HG03378 (cell line): ENCODE data around the gene STRIP2.
"Not testable (repeated sequence)": the region's sequence is repeated elsewhere in the genome, so short reads cannot be mapped to it uniquely, and the experiment has no call there.

Experiments
- ATAC-seq: cut with Tn5 transposase; IDR thresholded peaks from one replicate; pipeline ENCODE4 v1.9.1; 2021; ENCODE audit warnings: mild to moderate bottlenecking, moderate library complexity; ENCODE audit not compliant: unreplicated experiment

Gene STRIP2

GRCh38 chr7:129422727-129423126, 11.5 kb upstream of the STRIP2 start:
- ATAC-seq: no peak

DNA sequence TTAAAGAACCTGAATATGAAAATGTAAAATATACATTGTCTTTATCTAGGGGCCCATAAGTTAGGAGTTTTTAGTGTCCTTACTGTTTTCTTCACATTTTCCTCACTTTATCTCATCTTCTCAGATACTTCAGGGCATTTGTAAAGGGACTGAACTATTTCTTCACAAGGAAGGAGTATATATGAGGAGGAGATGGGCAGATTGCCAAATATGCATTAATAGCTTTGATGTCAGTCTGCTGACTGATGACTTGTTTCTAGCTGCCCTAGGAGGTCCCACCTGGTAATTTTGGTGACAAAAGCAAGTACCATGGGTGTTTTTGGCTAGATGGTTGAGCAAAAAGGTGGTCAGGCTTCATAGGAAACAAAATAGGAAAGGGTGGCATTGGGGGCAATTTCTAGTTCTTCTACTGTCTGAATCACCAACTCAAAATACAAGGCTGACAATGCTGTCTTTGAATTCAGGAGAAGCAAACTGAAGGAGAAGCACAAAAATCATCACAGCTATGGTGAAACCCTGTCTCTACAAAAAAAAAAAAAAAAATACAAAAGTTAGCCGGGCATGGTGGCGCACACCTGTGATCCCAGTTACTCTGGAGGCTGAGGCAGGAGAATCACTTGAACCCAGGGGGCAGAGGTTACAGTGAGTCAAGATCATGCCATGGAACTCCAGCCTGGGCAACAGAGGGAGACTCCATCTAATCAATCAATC, 10.4 kb upstream of the STRIP2 start:
- ATAC-seq: no peak

DNA sequence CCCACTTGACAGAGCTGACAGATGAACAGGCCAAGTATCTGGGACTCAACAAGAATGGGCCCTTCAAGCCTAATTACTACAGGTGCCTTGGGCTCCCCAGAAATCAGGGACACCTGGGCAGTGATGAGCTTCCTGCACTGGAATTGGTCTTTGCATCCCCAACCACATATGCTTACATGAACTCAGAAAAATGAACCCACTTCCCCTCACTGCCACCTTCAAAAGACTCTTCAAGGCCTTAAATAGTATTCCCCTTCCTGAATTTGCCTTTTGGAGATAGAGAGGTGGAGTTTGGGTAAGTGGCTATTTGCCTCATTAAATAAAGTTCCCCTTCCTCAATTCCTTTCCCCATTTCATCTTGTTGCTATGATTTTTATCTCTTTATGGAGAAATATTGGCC, 7.8 kb upstream of the STRIP2 start:
- no peak for ATAC-seq

- no peak for ATAC-seq
Measured at GRCh38 chr7:129427526-129428045, 6.6 kb upstream of the STRIP2 start.

GRCh38 chr7:129431911-129432643, 2.2 kb upstream of the STRIP2 start:
- ATAC-seq: no peak

GRCh38 chr7:129434675-129435318, 565 bp downstream of the STRIP2 start:
- ATAC-seq: no peak

DNA sequence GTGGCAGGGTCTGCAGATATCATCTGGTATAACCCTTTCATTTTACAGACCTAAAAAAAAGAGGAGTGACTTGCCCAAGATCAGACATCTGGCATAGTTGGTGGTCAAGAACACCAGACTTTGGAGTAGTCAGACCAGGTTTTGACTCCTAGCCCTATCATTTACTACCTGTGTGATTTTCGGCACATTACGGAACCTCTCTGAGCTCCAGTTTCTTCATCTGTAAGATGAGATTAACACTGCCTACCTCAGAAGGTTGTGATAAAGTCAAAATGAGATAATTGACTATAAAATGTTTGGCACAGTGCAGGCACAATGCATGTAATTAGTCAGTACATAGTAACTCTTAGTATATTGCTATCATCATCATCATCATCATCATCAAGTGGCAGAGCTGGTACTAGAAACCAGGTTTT, 1.2 kb downstream of the STRIP2 start:
- ATAC-seq: no peak

GRCh38 chr7:129436335-129436923, 2.2 kb downstream of the STRIP2 start:
- no peak for ATAC-seq

GRCh38 chr7:129437190-129437589, 3.0 kb downstream of the STRIP2 start:
- ATAC-seq: no peak

GRCh38 chr7:129438281-129438838, 4.1 kb downstream of the STRIP2 start:
- no peak for ATAC-seq

- ATAC-seq: no peak
Measured at GRCh38 chr7:129438839-129439651, 4.8 kb downstream of the STRIP2 start.

GRCh38 chr7:129439963-129440625, 5.9 kb downstream of the STRIP2 start:
- no peak for ATAC-seq

DNA sequence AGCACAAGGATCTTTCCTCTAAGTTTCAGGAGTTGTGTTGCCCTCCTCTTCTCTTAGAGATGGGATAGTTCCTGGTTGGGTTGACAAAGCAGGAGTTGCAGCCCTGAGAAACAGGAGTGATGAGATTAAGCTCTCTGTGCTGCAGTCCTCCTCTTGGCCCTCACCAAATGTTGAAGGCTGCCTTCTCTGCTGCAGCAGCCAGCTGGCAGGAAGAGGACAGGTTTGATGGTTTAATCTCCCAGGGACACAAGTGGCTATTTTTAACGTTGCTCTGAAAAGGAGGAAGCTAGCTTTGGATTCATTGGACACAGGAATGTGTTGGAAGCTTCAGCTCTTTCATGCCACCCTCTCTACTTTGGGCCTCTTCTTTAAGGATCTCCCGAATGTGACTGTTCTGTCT, 9.4 kb downstream of the STRIP2 start:
- ATAC-seq: no peak

DNA sequence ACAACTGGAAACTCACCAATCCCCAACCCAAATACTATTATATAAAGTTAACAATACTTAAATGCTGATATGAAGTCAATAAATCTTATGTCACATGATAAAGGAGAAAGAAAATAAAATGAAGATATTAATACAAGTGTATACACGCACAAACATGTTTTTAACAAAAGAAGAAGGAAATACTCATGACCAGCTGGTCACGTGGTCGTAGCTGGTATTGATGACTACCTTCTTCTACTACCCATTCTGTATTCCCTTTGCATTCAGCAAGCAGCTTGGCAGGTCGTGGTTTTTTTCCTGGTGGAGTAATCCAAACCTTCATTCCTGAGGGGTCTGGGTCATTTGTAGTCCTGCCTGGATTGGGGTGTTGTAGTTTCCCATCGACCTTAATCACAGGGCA, 10.5 kb downstream of the STRIP2 start:
- ATAC-seq: not testable (repeated sequence)

DNA sequence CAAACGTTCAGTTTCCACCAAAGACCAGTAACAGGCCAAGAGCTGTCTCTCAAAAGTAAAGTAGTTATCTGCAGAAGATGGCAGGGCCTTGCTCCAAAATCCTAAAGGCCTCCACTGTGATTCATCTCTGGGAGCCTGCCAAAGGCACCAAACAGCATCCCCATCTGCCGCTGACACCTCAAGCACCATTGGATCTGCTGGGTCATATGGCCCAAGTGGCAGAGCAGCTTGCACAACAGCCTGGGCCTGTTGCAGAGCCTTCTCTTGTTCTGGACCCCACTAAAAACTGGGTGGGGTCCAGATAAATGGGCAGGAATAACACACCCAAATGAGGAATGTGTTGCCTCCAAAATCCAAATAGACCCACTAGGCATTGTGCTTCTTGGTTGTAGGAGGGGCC, 12.7 kb downstream of the STRIP2 start:
- ATAC-seq: not testable (repeated sequence)

GRCh38 chr7:129447445-129447844, 13.2 kb downstream of the STRIP2 start:
- ATAC-seq: not testable (repeated sequence)

DNA sequence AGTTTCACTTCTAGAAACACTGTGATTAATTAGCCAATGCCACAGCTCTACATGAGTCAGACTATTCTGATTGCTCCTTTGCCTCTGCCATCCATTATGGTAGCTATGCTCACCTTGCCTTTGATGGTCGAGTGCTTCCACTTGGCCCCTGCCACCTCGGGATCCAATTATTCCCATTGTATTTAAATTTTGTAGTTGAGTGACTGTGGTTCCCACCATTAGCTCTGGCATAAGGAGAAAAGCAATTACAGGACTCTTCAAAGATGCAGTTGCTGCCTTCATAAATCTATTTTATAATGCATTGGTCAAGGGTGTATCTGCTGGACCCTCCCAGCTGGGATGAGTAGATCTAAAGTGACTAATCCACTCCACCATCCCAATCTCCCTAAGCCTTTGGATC, 14.4 kb downstream of the STRIP2 start:
- ATAC-seq: not testable (repeated sequence)

DNA sequence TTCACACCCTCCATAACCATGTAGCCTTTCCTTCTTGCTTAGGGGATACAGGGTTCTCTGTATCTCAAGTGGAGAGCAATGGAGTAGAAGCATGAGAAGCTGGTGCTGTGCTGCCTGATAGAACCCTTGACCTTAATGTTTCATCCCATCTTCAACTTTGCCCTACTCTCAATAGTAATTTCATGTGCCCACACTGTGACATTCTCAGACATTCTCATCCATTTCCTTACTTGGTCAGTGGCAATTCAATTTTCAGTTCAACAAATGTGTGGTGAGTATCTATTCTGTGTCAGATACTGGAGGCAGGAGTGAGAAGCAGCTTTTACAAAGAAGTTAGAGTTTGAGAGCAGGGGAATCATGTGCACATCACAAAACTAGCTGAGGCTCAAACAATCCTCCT, 16.1 kb downstream of the STRIP2 start:
- ATAC-seq: no peak

- ATAC-seq: no peak
Measured at GRCh38 chr7:129452589-129453231, 18.5 kb downstream of the STRIP2 start.
